Ishikawa (cell line): ENCODE data around the gene TAF12.

Source experiments
- CEBPB ChIP-seq: IDR thresholded peaks from 2 replicates; pipeline ENCODE4 v1.6.1; 2012
- CREB1 ChIP-seq: IDR thresholded peaks from 2 replicates; pipeline ENCODE4 v1.6.1; 2012; ENCODE audit warnings: low read depth
- EGR1 ChIP-seq: IDR thresholded peaks from 2 replicates; pipeline ENCODE4 v1.6.1; 2012
- EP300 ChIP-seq: IDR thresholded peaks from 2 replicates; pipeline ENCODE4 v1.6.1; 2012; ENCODE audit warnings: borderline replicate concordance
- FOXM1 ChIP-seq: IDR thresholded peaks from 2 replicates; pipeline ENCODE4 v1.6.1; 2012; ENCODE audit warnings: low read depth, borderline replicate concordance
- MAX ChIP-seq: IDR thresholded peaks from 2 replicates; pipeline ENCODE4 v1.6.1; 2012
- RAD21 ChIP-seq: IDR thresholded peaks from 2 replicates; pipeline ENCODE4 v1.6.1; 2012; ENCODE audit warnings: low read depth
- REST ChIP-seq: IDR thresholded peaks from 2 replicates; pipeline ENCODE4 v1.6.1; 2012; ENCODE audit warnings: low read depth, mild to moderate bottlenecking
- TAF1 ChIP-seq: IDR thresholded peaks from 2 replicates; pipeline ENCODE4 v1.6.1; 2012; ENCODE audit warnings: low read depth, mild to moderate bottlenecking
- TCF12 ChIP-seq: IDR thresholded peaks from 2 replicates; pipeline ENCODE4 v1.6.1; 2012; ENCODE audit warnings: low read depth
- USF1 ChIP-seq: IDR thresholded peaks from 2 replicates; pipeline ENCODE4 v1.6.1; 2012
- YY1 ChIP-seq: IDR thresholded peaks from 2 replicates; pipeline ENCODE4 v1.6.1; 2012; ENCODE audit warnings: low read depth
- ZBTB7A ChIP-seq: IDR thresholded peaks from 2 replicates; pipeline ENCODE4 v1.6.1; 2012; ENCODE audit warnings: low read depth

The TAF12 gene

DNA sequence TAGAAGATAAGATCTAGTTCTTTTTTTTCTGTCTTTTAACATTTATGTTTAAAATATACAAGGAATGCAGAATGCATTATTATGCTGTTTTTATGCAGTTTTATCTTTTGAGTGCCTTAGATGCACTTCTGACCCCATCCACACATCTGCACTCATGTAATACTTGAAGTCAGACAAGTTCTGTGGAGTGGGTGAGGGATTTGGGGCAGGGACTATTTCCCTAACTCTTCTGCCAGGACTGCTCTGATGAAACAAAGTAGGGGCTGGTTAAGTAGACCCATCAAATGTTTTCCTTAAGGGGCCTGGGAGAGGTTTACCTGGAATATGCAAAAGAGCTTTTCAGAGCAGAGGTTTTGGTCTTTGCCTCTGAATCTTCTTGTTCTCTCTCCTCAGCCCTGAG, 78.6 kb downstream of the TAF12 start:
- no peak for TF ChIP-seq FOXM1
- TF ChIP-seq ZBTB7A = no peak

GRCh38 chr1:28560886-28561285, 82.0 kb downstream of the TAF12 start:
- TF ChIP-seq CEBPB (no peak), MAX (no peak), EGR1 (no peak), RAD21 (no peak), TCF12 (no peak), YY1 (no peak), TAF1 (no peak), CREB1 (no peak), FOXM1 (no peak), EP300 (no peak), REST (no peak), USF1 (no peak)
